22Rv1 (cell line): ENCODE measurements around the gene POTEM.
"Not testable (repeated sequence)": the region's sequence is repeated elsewhere in the genome, so short reads cannot be mapped to it uniquely, and the experiment has no call there.

Experiments
- CTCF ChIP-seq: fragments of 450-650 bp; IDR thresholded peaks from 2 replicates; pipeline ENCODE4 v1.5.1; 2017; ENCODE audit warnings: mild to moderate bottlenecking
- ZFX ChIP-seq: fragments of 450-650 bp; IDR thresholded peaks from 2 replicates; pipeline ENCODE4 v1.6.1; 2017; ENCODE audit warnings: antibody characterized with exemption, borderline replicate concordance

GRCh38 chr14:18955816-18956215 is 11.4 kb upstream of the POTEM start:
- not testable (repeated sequence) for TF ChIP-seq CTCF, ZFX
